HCT116 (cell line): Measurements from ENCODE around the gene ZSCAN9.

ENCODE experiments used
- EZH2 ChIP-seq: fragments of 200-600 bp; sonication (generic); IDR thresholded peaks from 2 replicates; pipeline ENCODE4 v1.6.1; 2017; ENCODE audit warnings: antibody characterized with exemption, mixed run types
- POLR2A ChIP-seq: IDR thresholded peaks from 2 replicates; pipeline ENCODE4 v1.7.0; 2011; ENCODE audit warnings: borderline replicate concordance; ENCODE audit not compliant: insufficient read depth, insufficient read length; ENCODE audit errors: extremely low read depth
- POLR2AphosphoS5 ChIP-seq: IDR thresholded peaks from 2 replicates; pipeline ENCODE4 v1.6.1; 2011; ENCODE audit warnings: mild to moderate bottlenecking, low read depth, low read length, moderate library complexity
- RAD21 ChIP-seq: IDR thresholded peaks from 2 replicates; pipeline ENCODE4 v1.6.1; 2012; ENCODE audit warnings: low read depth, mild to moderate bottlenecking
- ZNF274 ChIP-seq: fragments of 200-500 bp; sonication (Bioruptor generic); IDR thresholded peaks from 2 replicates; pipeline ENCODE4 v1.6.1; 2014; ENCODE audit warnings: mild to moderate bottlenecking, low read depth, low read length, inconsistent platforms
- TF ChIP-seq, protein P1 (sequence below): IDR thresholded peaks from 2 replicates; pipeline ENCODE4 v1.6.1; 2012; ENCODE audit warnings: low read depth
- TF ChIP-seq, protein P2 (sequence below), 3 experiments: fragments of 200-600 bp in 1 of 3; sonication (generic) in 1 of 3; IDR thresholded peaks in 2 of 3; conservative IDR thresholded peaks in 1 of 3; 2 replicates each; pipeline ENCODE4 v1.5.1; 2012 to 2017; ENCODE audit warnings: low read depth in 2 of 3, low read length in 2 of 3, antibody characterized with exemption in 1 of 3, borderline replicate concordance in 1 of 3, control low read depth in 1 of 3, mild to moderate bottlenecking in 1 of 3, mixed read lengths in 1 of 3, mixed run types in 1 of 3, moderate library complexity in 1 of 3; ENCODE audit not compliant: insufficient read depth in 1 of 3
- TF ChIP-seq, protein P3 (sequence below): IDR thresholded peaks from 2 replicates; pipeline ENCODE4 v1.6.1; 2012

DNA sequence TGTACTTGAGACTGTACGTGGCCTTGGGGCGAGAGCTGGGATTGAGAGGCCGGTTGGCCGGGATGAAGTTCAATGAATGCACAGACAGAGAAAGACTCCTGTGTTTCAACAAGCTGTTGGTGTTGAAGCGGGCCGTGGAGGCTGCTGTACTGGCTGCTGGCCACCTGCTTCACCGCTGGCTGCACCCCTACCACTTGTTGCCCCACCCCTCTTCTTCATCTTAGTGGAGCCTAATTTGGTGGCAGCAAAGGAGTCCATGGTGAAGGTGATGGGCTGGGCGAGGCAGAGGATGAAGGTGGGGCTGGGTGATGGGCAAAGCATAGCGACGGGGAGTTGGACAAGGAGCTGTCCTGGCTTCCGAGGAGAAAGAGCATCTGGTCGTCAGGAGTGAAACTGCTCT, 7.2 kb upstream of the ZSCAN9 start:
- no peak for TF ChIP-seq POLR2AphosphoS5
- TF ChIP-seq, protein P1, sequence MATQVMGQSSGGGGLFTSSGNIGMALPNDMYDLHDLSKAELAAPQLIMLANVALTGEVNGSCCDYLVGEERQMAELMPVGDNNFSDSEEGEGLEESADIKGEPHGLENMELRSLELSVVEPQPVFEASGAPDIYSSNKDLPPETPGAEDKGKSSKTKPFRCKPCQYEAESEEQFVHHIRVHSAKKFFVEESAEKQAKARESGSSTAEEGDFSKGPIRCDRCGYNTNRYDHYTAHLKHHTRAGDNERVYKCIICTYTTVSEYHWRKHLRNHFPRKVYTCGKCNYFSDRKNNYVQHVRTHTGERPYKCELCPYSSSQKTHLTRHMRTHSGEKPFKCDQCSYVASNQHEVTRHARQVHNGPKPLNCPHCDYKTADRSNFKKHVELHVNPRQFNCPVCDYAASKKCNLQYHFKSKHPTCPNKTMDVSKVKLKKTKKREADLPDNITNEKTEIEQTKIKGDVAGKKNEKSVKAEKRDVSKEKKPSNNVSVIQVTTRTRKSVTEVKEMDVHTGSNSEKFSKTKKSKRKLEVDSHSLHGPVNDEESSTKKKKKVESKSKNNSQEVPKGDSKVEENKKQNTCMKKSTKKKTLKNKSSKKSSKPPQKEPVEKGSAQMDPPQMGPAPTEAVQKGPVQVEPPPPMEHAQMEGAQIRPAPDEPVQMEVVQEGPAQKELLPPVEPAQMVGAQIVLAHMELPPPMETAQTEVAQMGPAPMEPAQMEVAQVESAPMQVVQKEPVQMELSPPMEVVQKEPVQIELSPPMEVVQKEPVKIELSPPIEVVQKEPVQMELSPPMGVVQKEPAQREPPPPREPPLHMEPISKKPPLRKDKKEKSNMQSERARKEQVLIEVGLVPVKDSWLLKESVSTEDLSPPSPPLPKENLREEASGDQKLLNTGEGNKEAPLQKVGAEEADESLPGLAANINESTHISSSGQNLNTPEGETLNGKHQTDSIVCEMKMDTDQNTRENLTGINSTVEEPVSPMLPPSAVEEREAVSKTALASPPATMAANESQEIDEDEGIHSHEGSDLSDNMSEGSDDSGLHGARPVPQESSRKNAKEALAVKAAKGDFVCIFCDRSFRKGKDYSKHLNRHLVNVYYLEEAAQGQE, result no peak
- no peak for TF ChIP-seq POLR2A
- no peak for TF ChIP-seq EZH2
- TF ChIP-seq, protein P2, sequence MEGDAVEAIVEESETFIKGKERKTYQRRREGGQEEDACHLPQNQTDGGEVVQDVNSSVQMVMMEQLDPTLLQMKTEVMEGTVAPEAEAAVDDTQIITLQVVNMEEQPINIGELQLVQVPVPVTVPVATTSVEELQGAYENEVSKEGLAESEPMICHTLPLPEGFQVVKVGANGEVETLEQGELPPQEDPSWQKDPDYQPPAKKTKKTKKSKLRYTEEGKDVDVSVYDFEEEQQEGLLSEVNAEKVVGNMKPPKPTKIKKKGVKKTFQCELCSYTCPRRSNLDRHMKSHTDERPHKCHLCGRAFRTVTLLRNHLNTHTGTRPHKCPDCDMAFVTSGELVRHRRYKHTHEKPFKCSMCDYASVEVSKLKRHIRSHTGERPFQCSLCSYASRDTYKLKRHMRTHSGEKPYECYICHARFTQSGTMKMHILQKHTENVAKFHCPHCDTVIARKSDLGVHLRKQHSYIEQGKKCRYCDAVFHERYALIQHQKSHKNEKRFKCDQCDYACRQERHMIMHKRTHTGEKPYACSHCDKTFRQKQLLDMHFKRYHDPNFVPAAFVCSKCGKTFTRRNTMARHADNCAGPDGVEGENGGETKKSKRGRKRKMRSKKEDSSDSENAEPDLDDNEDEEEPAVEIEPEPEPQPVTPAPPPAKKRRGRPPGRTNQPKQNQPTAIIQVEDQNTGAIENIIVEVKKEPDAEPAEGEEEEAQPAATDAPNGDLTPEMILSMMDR (IDR thresholded peaks at IDR 0.05 in 2 of 3, conservative IDR thresholded peaks at IDR 0.05 in 1 of 3; ENCODE audit: borderline replicate concordance in 1 of 3, insufficient read depth in 1 of 3, low read depth in 2 of 3, low read length in 2 of 3), result no peak
- TF ChIP-seq, protein P3, sequence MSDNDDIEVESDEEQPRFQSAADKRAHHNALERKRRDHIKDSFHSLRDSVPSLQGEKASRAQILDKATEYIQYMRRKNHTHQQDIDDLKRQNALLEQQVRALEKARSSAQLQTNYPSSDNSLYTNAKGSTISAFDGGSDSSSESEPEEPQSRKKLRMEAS, result no peak
- no peak for TF ChIP-seq RAD21
- TF ChIP-seq ZNF274, result no peak
